ENCODE results near the gene APOA4.

The APOA4 gene

GRCh38 chr11:116825434-116825833 lies 2.3 kb upstream of the APOA4 start:
- TF ChIP-seq, protein P1, sequence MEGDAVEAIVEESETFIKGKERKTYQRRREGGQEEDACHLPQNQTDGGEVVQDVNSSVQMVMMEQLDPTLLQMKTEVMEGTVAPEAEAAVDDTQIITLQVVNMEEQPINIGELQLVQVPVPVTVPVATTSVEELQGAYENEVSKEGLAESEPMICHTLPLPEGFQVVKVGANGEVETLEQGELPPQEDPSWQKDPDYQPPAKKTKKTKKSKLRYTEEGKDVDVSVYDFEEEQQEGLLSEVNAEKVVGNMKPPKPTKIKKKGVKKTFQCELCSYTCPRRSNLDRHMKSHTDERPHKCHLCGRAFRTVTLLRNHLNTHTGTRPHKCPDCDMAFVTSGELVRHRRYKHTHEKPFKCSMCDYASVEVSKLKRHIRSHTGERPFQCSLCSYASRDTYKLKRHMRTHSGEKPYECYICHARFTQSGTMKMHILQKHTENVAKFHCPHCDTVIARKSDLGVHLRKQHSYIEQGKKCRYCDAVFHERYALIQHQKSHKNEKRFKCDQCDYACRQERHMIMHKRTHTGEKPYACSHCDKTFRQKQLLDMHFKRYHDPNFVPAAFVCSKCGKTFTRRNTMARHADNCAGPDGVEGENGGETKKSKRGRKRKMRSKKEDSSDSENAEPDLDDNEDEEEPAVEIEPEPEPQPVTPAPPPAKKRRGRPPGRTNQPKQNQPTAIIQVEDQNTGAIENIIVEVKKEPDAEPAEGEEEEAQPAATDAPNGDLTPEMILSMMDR (IDR thresholded peaks at IDR 0.05; ENCODE audit: low read depth, low read length): no peak
- DNase-seq (ENCODE audit: extremely low read depth, low read depth): no peak

DNA sequence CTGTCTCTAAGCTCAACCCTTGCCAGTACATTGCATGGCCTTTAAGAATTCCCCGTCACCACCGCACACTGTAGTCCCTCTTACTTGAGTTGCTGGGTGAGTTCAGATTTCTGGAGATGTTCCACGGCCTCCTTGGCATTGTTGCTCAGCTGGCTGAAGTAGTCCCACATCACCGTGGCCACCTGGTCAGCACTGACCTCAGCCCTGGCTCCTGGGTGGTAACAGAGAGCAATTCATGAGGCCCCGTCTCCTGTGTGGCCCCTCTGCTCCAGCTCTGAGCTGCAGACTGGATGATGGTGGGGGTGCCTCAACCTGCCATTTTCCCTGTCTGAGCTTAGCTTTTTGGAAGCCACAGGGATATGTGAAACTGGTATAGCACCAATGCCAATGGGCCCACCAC lies 529 bp downstream of the APOA4 start:
- TF ChIP-seq, protein P1 (IDR thresholded peaks at IDR 0.05; ENCODE audit: low read depth, low read length): no peak
- DNase-seq (ENCODE audit: extremely low read depth, low read depth): no peak

DNA sequence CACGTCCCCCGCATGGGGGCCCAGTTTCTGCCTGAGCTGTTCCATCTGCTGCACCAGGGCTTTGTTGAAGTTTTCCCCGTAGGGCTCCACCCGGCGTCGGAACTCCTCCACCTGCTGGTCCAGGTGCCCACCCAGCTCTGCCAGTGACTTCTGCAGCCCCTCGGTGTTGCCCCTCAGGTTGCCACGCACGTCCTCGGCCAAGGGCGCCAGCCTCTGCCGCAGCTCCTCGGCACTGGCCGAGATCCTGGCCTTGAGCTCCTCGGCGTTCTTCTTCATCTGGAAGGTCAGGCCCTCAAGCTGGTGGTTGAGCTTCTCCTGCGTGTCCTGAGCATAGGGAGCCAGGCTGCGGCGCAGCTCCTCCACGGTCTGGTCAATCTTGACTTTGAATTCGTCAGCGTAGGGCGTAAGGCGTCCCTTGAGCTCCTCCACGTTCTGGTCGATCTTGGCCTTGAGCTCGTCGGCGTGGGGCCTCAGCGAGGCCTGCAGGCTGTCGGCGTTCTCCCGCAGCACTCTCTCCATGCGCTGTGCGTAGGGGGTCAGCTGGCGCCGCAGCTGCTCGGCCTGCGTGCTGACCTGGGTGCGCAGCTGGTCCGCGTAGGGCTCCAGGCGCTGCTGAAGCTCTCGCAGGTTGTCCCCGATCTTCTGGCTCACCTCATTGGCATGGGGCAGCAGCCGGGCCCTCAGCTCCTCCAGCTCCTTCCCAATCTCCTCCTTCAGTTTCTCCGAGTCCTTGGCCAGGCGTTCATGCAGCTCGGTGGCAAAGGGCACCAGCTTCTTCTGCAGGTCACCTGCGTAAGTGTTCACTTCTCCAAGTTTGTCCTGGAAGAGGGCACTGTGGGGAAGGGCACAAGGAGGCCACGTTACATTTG lies 1.8 kb downstream of the APOA4 start:
- TF ChIP-seq, protein P1 (IDR thresholded peaks at IDR 0.05; ENCODE audit: low read depth, low read length): no peak
- no peak for DNase-seq (ENCODE audit: extremely low read depth, low read depth)

DNA sequence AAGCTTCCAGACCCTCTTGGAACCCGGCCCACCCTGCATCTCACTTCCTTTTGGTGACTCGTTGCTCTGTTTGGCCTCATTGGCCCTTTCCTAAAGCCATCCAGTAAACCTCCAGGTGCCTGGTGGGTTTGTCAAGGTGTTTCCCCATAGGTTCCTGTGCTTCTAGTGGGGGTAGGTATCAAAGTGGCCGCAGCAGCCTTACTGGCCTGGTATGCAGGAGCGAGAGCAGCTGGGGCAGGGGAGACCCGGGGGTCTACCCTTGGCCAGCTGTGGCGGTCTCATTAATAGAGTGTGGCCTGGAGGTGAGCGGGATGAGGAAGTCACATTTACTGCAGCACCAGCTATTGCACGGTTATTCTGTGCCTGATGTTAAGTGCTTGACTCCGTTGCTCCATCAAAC lies 4.1 kb downstream of the APOA4 start:
- DNase-seq (ENCODE audit: extremely low read depth, low read depth): no peak
- TF ChIP-seq, protein P1 (IDR thresholded peaks at IDR 0.05; ENCODE audit: low read depth, low read length): no peak

DNA sequence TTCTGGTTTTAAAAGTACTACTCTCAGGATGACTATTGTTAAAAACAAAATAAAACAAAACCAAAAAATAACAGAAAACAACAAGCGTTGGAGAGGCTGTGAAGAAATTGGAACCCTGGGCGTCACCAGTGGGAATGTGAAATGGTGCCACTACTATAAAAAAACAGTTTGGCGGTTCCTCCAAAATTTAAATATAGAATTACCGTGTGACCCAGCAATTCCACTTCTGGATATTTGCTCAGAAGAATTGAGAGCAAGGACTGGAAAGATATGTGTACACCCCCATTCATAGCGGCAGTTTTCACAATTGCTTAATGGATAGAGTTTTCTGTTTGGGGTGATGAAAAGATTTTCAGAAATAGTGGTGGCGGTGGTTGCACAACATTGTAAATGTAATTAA lies 8.6 kb downstream of the APOA4 start:
- TF ChIP-seq, protein P1 (IDR thresholded peaks at IDR 0.05; ENCODE audit: low read depth, low read length): no peak
- DNase-seq (ENCODE audit: extremely low read depth, low read depth): no peak

DNA sequence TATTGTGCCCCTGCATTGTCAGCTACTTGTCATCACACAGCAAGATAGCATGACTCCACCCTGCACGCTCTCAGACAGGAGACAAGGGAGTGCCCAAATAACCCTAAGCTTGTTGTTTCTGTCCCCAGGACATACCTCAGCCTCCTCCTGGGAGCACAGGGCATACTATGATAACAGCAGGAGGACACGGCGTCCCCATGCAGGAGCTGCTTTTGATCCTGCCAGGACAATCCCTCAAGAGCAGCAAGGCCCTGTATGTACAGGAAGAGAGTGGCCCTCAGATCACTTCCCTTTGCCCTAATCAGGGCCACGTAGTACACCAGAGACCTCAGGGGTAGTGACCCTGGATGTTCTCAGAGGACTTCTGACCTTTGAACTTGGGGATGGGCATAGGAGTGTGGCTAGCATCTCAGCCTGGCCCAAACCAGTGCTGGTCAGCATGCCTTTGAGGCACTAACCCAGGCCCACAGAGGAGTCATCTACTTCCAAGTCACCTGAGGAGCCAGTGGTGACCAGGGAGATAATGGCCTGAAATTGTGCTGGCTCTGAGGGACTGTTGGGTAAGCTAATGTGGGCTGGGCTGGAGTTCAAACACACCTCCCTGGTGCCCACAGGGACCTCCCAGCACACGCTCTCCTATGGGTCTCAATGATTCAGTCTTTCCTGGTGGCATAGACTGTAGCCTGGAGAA lies 9.2 kb downstream of the APOA4 start:
- no peak for DNase-seq (ENCODE audit: extremely low read depth, low read depth)
- TF ChIP-seq, protein P1 (IDR thresholded peaks at IDR 0.05; ENCODE audit: low read depth, low read length): no peak

DNA sequence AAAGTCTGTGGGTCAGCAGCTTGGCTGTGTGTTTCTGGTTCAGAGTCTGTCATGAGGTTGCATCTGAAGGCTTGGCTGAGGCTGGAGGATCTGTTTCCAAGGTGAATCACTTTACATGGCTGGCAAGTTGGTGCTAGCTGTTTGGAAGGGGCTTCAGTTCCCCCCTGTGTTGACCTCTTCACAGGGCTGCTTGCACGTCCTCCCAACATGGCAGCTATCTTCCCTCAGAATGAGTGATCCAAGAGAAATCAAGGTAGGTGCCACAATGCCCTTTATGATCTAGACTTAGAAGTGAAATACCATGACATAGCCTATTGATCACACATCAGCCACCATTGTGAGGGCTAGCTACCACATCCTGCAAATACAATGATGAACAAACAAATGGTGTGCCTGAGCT lies 9.9 kb downstream of the APOA4 start:
- no peak for DNase-seq (ENCODE audit: extremely low read depth, low read depth)
- TF ChIP-seq, protein P1 (IDR thresholded peaks at IDR 0.05; ENCODE audit: low read depth, low read length): no peak
